OCI-LY3 (cell line): ENCODE measurements around the gene REEP2.
A peak's percentile ranks its signal among the peaks of the same experiment; 100 is the strongest.

Experiments
- H2AFZ ChIP-seq: fragments of 200-600, 300-600 bp; shearing (Covaris generic); 2 replicates; pipeline ENCODE4 v1.6.0; 2014; ENCODE audit warnings: antibody characterized with exemption, low read depth, low read length
- H3K27ac ChIP-seq: fragments of 200-600, 300-600 bp; sonication (generic); 2 replicates; pipeline ENCODE4 v1.5.1; 2014; ENCODE audit warnings: mild to moderate bottlenecking, low read length, moderate library complexity, mixed read lengths
- H3K27me3 ChIP-seq: fragments of 200-600, 300-600 bp; sonication (generic); 2 replicates; pipeline ENCODE4 v1.6.1; 2014; ENCODE audit warnings: low read depth, low read length, mixed read lengths
- H3K36me3 ChIP-seq: fragments of 200-600, 300-600 bp; sonication (generic); replicated peaks from 2 replicates; pipeline ENCODE3; 2014; ENCODE audit warnings: low read depth, low read length, mixed read lengths
- H3K4me1 ChIP-seq: fragments of 300-600, 200-600 bp; sonication (generic); 2 replicates; pipeline ENCODE4 v1.6.1; 2014; ENCODE audit warnings: low read length, mixed read lengths
- H3K4me2 ChIP-seq: fragments of 200-600, 300-600 bp; sonication (generic); 2 replicates; pipeline ENCODE4 v1.6.1; 2014; ENCODE audit warnings: low read length, mixed read lengths
- H3K4me3 ChIP-seq: fragments of 300-600, 200-600 bp; sonication (generic); 2 replicates; pipeline ENCODE4 v1.5.1; 2014; ENCODE audit warnings: antibody characterized with exemption, mild to moderate bottlenecking, low read length, moderate library complexity
- H3K79me2 ChIP-seq: fragments of 300-600, 200-600 bp; shearing (Covaris generic); 2 replicates; pipeline ENCODE4 v1.6.1; 2014; ENCODE audit warnings: mild to moderate bottlenecking, low read length, mixed read lengths
- H3K9ac ChIP-seq: fragments of 300-600, 200-600 bp; shearing (Covaris generic); 2 replicates; pipeline ENCODE4 v1.6.0; 2014; ENCODE audit warnings: mild to moderate bottlenecking, low read length, moderate library complexity
- H3K9me3 ChIP-seq: fragments of 200-600, 300-600 bp; shearing (Covaris generic); 2 replicates; pipeline ENCODE4 v1.6.1; 2014; ENCODE audit warnings: low read length, mixed read lengths; ENCODE audit not compliant: insufficient read depth
- H4K20me1 ChIP-seq: fragments of 200-600, 300-600 bp; sonication (generic); 2 replicates; pipeline ENCODE4 v1.6.1; 2016; ENCODE audit warnings: low read length, mixed read lengths; ENCODE audit not compliant: insufficient read depth
- CTCF ChIP-seq: fragments of 200-600, 300-600 bp; sonication (generic); IDR thresholded peaks from 2 replicates; pipeline ENCODE4 v1.5.1; 2014; ENCODE audit warnings: antibody characterized with exemption, low read length, low read depth
- EZH2phosphoT487 ChIP-seq: fragments of 200-600 bp; shearing (Covaris generic); IDR thresholded peaks from 2 replicates; pipeline ENCODE4 v1.6.1; 2018; ENCODE audit warnings: antibody characterized with exemption, mixed run types, low read depth

REEP2 gene

DNA sequence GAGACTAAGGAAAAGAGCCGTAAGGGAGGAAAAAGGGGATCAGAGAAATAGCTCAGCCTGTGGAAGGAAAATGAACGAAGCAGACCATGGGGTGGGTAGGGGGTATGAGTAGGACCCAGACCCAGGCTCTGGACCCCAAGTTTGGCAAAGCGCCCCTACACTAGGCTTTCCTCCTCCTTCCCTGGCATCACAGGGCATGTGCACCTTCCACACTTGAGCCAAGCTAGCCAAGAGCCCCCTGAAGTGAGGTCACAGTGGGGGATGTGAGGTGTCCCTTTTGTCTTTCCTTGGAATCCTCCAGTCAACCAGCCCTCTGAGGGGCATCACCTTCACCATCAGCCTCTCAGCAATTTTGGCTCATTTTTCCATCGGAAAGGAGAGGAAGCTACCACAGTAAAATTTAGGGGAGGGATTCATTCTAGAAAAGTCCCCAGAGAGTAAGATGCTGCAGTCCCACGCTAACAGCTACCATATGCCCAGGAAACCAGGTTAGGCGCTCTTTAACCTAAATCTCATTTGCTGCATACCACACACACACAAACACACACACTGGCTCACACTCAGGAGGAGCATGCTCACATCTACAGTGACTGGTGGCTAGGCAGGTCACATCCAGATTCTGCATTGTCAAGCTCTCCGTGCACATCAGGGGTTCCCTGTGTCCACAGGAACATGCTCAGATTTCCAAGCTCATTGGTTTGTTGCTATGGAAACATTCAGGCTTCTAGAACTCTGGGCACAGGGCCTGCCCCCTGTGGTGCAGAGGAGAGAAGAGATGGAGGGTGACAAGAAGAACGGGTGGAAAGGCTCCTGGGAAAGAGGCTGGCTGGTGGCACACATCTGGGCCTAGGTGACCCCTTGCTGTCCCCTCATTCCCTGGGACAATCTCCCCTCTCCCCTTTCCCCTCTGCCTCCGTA, 9.9 kb downstream of the REEP2 start:
- Histone ChIP-seq H3K27ac (no peak overlapping the region), H3K79me2 (no peaks in the 10 kb centered on the region), H2AFZ (no peak overlapping the region), H3K9me3 (no peaks in the 10 kb centered on the region), H3K36me3 (no peaks in the 10 kb centered on the region), H3K4me1 (0 out of 2 replicates have a peak, but pooled peaks cover 6% of the 10 kb centered on the region), H3K9ac (no peak overlapping the region), H3K27me3 (no peaks in the 10 kb centered on the region), H4K20me1 (no peaks in the 10 kb centered on the region), H3K4me2 (peak overlapping the region; percentile 86; the same call in 1 of the 2 replicates), H3K4me3 (no peak overlapping the region)
- TF ChIP-seq EZH2phosphoT487 (no peak), CTCF (no peak)

- TF ChIP-seq CTCF, result peak; percentile 72
- TF ChIP-seq EZH2phosphoT487, result no peak
- 0 out of 2 replicates have a peak, but pooled peaks cover 6% of the 10 kb centered on the region for H3K4me1 ChIP-seq
- peak overlapping the region; percentile 56 for H3K9ac ChIP-seq
- peak overlapping the region; percentile 72 for H3K4me3 ChIP-seq
- no peaks in the 10 kb centered on the region for H3K9me3 ChIP-seq
- H3K79me2 ChIP-seq, result no peaks in the 10 kb centered on the region
- H3K36me3 ChIP-seq, result no peaks in the 10 kb centered on the region
- no peaks in the 10 kb centered on the region for H4K20me1 ChIP-seq
- no peak overlapping the region for H3K27ac ChIP-seq
- no peaks in the 10 kb centered on the region for H3K27me3 ChIP-seq
- peak overlapping the region; percentile 86 for H3K4me2 ChIP-seq
- peak overlapping the region; percentile 86 for H2AFZ ChIP-seq
Observed at GRCh38 chr5:138449501-138450239, 10.8 kb downstream of the REEP2 start.

DNA sequence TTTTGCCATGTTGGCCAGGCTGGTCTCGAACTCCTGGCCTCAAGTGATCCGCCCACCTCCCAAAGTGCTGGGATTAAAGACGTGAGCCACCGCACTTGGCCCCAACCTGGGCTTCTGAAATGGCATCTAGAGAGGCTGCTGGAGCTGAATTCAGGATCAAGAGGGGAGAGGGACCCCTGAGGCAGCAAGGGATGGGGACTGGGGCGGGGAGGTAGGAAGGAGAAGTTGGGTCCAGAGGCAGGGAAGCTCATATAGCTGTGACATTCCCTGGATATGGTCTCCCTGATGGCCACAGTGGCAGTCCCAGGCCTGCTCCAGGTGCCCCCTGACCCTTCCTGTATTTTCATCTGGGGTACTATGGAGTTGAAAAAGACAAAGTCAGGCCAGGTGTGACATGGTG, 12.1 kb downstream of the REEP2 start:
- Histone ChIP-seq H3K27ac (no peak overlapping the region), H3K4me1 (0 out of 2 replicates have a peak, but pooled peaks cover 6% of the 10 kb centered on the region), H3K4me2 (no peak overlapping the region), H2AFZ (no peak overlapping the region), H3K79me2 (no peaks in the 10 kb centered on the region), H3K4me3 (no peak overlapping the region), H4K20me1 (no peaks in the 10 kb centered on the region), H3K9ac (no peak overlapping the region), H3K36me3 (no peaks in the 10 kb centered on the region), H3K27me3 (no peaks in the 10 kb centered on the region), H3K9me3 (no peaks in the 10 kb centered on the region)
- TF ChIP-seq CTCF, result no peak
- TF ChIP-seq EZH2phosphoT487, result no peak

DNA sequence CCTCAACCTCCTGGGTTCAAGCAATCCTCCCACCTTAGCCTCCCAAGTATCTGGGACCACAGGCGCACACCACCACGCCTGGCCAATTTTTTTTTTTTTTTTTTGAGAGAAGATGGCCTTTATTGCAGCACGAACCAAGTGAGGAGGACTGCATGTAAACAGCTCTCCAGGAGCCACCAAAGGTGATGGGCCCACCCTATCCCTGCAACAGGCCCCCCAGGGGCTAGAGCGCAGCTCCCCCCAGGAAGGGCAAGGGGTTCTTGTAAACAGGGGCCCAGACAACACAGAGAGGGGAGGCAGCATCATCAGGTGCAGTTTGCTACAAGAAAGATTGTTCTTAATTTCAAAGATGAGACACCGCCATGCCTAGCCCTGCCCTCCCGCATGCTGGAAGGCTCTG, 13.9 kb downstream of the REEP2 start:
- Histone ChIP-seq H3K27ac (no peak overlapping the region), H3K4me1 (0 out of 2 replicates have a peak, but pooled peaks cover 6% of the 10 kb centered on the region), H3K4me2 (no peak overlapping the region), H3K79me2 (no peaks in the 10 kb centered on the region), H2AFZ (no peak overlapping the region), H3K4me3 (no peak overlapping the region), H3K36me3 (no peaks in the 10 kb centered on the region), H3K9me3 (no peaks in the 10 kb centered on the region), H3K27me3 (no peaks in the 10 kb centered on the region), H3K9ac (no peak overlapping the region), H4K20me1 (no peaks in the 10 kb centered on the region)
- TF ChIP-seq EZH2phosphoT487 (no peak), CTCF (no peak)
